ENCODE results near the gene NEU2. TPM values are rescaled to one million over a fixed set of nuclear protein-coding genes. Genes with fewer than 3 reads are reported as not detected.
A peak's percentile ranks its signal among the peaks of the same experiment; 100 is the strongest.

The NEU2 gene
- total RNA-seq, 1 donor from 2014 or later, result not detected

DNA sequence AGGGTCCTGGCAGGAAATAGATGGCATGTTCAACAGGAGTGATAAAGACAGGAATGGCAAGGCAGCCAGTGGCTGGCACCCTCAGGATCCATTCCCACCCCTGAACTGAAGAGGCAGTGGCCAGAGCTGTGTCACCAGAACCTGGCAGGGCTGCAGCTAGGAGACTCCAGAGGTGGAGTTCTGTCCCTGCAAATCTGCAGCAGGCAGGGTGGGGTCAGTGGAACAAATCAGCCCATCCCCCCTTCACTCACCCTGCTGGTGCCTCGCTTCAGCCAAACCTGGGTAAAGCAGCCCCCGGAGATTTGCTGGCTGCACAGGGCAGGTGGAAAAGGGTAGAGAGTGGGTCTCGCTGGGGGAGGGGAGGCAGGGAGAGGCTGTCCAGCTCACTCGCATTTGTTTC, 40.4 kb downstream of the NEU2 start:
- no peak overlapping the region for H3K4me3 ChIP-seq
- peaks cover 30% of the 10 kb centered on the region for H3K4me1 ChIP-seq
- no peak for ATAC-seq
- H3K27ac ChIP-seq, result no peak overlapping the region
- no peaks in the 10 kb centered on the region for H3K36me3 ChIP-seq
- H3K9me3 ChIP-seq, result no peaks in the 10 kb centered on the region
- intact Hi-C loops (cut with DNase I), result no loop called here
- no peaks in the 10 kb centered on the region for H3K27me3 ChIP-seq (ENCODE audit: low read depth)
- DNase-seq, result no peak
- TF ChIP-seq, protein P1, sequence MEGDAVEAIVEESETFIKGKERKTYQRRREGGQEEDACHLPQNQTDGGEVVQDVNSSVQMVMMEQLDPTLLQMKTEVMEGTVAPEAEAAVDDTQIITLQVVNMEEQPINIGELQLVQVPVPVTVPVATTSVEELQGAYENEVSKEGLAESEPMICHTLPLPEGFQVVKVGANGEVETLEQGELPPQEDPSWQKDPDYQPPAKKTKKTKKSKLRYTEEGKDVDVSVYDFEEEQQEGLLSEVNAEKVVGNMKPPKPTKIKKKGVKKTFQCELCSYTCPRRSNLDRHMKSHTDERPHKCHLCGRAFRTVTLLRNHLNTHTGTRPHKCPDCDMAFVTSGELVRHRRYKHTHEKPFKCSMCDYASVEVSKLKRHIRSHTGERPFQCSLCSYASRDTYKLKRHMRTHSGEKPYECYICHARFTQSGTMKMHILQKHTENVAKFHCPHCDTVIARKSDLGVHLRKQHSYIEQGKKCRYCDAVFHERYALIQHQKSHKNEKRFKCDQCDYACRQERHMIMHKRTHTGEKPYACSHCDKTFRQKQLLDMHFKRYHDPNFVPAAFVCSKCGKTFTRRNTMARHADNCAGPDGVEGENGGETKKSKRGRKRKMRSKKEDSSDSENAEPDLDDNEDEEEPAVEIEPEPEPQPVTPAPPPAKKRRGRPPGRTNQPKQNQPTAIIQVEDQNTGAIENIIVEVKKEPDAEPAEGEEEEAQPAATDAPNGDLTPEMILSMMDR (IDR thresholded peaks at IDR 0.05), result no peak

DNA sequence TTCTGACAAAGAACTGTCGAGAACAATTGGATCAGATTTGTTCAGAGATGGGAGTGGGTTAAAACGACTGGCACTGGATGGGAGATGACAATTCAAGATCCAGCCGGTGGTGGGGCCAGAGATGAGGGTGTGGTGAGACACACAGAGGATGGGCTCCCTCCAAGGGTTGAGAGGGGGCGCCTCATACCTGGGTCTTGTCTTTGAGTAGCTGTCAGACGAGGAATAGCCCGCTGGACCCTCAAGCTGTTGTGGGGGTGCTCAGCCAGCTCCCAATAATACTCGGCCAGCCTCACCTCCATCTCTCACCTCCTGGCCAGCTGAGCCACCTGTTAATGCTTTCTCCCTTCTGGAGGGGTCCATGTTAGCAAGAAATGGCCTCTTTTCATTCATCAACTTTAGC, 41.6 kb downstream of the NEU2 start:
- ATAC-seq, result no peak
- H3K4me1 ChIP-seq, result peaks cover 28% of the 10 kb centered on the region
- H3K9me3 ChIP-seq, result no peaks in the 10 kb centered on the region
- H3K4me3 ChIP-seq, result no peak overlapping the region
- TF ChIP-seq, protein P1 (IDR thresholded peaks at IDR 0.05), result no peak
- no peak for DNase-seq
- H3K36me3 ChIP-seq, result no peaks in the 10 kb centered on the region
- no peaks in the 10 kb centered on the region for H3K27me3 ChIP-seq (ENCODE audit: low read depth)
- H3K27ac ChIP-seq, result no peak overlapping the region
- intact Hi-C loops (cut with DNase I), result no loop called here

DNA sequence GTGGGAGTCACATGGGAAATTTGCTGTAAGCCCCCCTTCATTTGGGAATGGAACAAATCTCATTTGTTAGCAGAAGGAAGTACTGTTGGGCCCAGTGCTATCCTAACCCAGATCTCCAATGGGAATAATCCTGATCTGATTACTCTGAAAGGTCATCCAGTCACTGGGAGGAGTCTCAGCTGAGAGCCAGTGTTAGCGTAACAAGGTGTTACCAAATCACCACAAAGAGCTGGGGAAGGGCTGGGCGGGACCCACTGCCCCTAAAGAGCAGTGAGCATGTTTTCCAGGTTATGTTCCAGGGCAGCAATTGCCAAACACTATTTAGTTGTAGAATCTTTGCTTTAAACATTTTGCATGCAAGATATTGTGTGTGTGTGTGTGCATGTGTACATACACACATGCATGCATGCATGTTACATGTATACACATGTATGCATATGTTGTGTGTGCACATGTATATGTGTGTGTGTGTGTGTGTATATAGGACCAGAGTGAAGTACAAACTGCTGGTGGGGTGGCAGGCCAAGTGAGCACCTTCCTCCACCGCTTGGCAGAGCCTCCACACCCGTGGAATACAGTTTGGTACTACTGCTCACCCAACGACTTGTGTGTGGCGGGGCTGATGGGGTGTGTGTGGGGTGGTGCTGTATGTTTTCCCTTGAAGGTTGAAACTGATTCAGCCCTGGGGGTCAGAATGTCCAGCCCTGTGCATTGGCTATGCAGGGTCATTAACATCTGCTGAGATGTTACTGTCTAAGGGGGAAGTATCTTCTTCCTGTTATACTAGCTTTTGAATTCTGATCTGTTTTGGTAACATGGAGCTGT, 42.9 kb downstream of the NEU2 start:
- DNase-seq, result no peak
- no peaks in the 10 kb centered on the region for H3K36me3 ChIP-seq
- TF ChIP-seq, protein P1 (IDR thresholded peaks at IDR 0.05), result no peak
- no peak overlapping the region for H3K4me3 ChIP-seq
- intact Hi-C loops (cut with DNase I), result no loop called here
- peak overlapping the region; percentile 61 for H3K27ac ChIP-seq
- H3K4me1 ChIP-seq, result peaks cover 40% of the 10 kb centered on the region
- H3K9me3 ChIP-seq, result no peaks in the 10 kb centered on the region
- ATAC-seq, result peak; percentile 55 to 66
- no peaks in the 10 kb centered on the region for H3K27me3 ChIP-seq (ENCODE audit: low read depth)

DNA sequence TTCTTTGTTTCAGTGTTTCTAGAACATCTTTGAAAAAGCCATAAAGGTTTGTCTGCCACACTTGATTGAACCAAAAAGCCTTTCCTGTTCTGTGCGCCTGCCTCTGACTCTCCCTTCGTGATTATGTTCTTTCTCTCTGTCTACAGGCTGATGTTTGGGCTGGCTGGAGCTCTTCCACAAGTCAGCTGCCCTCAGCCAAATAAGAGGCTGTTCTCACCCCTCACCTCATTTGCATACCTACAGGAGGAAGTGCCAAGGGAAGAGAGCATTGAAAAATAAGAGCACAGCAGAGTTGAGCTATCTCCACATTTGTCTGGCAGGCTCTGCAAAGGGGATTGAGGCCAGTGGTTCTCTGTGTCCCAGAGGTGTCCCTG, 43.5 kb downstream of the NEU2 start:
- no peak overlapping the region for H3K4me3 ChIP-seq
- no peaks in the 10 kb centered on the region for H3K27me3 ChIP-seq (ENCODE audit: low read depth)
- ATAC-seq (peak; percentile 71 to 79), DNase-seq (no peak)
- intact Hi-C loops (cut with DNase I), result no loop called here
- TF ChIP-seq, protein P1 (IDR thresholded peaks at IDR 0.05), result no peak
- peak overlapping the region; percentile 61 for H3K27ac ChIP-seq
- H3K4me1 ChIP-seq, result peaks cover 44% of the 10 kb centered on the region
- no peaks in the 10 kb centered on the region for H3K9me3 ChIP-seq
- no peaks in the 10 kb centered on the region for H3K36me3 ChIP-seq

DNA sequence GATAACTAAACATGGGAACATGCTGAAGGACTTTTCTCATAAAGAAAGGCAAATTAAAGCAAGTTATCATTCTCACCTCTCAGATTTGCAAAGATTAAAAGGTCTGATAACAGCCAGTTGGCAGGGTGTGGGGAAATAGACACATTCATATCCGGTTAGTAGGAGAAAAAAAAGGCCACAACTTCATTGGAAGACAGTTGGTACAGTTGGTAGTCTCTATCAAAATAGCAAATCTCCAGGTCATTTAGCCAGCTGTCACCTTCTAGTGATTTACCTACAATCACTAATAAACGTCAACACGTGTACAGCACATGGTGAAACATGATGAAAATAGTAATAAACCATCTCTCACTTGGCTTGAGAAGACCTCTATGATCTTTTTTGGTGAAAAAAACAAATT, 44.3 kb downstream of the NEU2 start:
- ATAC-seq (no peak), DNase-seq (no peak)
- TF ChIP-seq, protein P1 (IDR thresholded peaks at IDR 0.05), result no peak
- H3K27ac ChIP-seq, result no peak overlapping the region
- peaks cover 52% of the 10 kb centered on the region for H3K4me1 ChIP-seq
- H3K4me3 ChIP-seq, result no peak overlapping the region
- no peaks in the 10 kb centered on the region for H3K36me3 ChIP-seq
- no peaks in the 10 kb centered on the region for H3K27me3 ChIP-seq (ENCODE audit: low read depth)
- intact Hi-C loops (cut with DNase I), result no loop called here
- no peaks in the 10 kb centered on the region for H3K9me3 ChIP-seq
